SK-N-SH treated with all-trans-retinoic acid at 6 μM for 48 hours (cell line): Measurements from ENCODE around the gene DCLK2.

Experiments
- ATAC-seq: fragments of 200-7000 bp; cut with Tn5 transposase; 3 replicates; pipeline ENCODE4 v1.9.1; 2020; ENCODE audit warnings: mild to moderate bottlenecking, moderate library complexity
- ARNTL ChIP-seq: fragments of 450-650 bp; formaldehyde crosslinking; IDR thresholded peaks from 2 replicates; pipeline ENCODE4 v1.5.0; 2020; ENCODE audit warnings: low read depth, mild to moderate bottlenecking, moderate library complexity, borderline replicate concordance
- BACH2 ChIP-seq: fragments of 250-450 bp; sonication (Bioruptor Pico); IDR thresholded peaks from 2 replicates; pipeline ENCODE4 v1.9.0; 2021; ENCODE audit warnings: mild to moderate bottlenecking, borderline replicate concordance
- CSDC2 ChIP-seq: fragments of 250-450 bp; sonication (Bioruptor Pico); IDR thresholded peaks from 2 replicates; pipeline ENCODE4 v1.5.0; 2020; ENCODE audit warnings: mild to moderate bottlenecking, moderate library complexity
- CSRNP3 ChIP-seq: fragments of 250-450 bp; sonication (Bioruptor Pico); IDR thresholded peaks from 2 replicates; pipeline ENCODE4 v1.5.1; 2021; ENCODE audit warnings: mild to moderate bottlenecking, moderate library complexity
- ESRRG ChIP-seq: fragments of 250-450 bp; sonication (Bioruptor Pico); IDR thresholded peaks from 2 replicates; pipeline ENCODE4 v1.6.1; 2021; ENCODE audit warnings: mild to moderate bottlenecking
- GLIS3 ChIP-seq: fragments of 250-450 bp; sonication (Bioruptor Pico); IDR thresholded peaks from 2 replicates; pipeline ENCODE4 v1.5.0; 2020; ENCODE audit warnings: mild to moderate bottlenecking, moderate library complexity
- ISL1 ChIP-seq: fragments of 250-450 bp; sonication (Bioruptor Pico); IDR thresholded peaks from 2 replicates; pipeline ENCODE4 v2.1.2; 2022; ENCODE audit warnings: mild to moderate bottlenecking, moderate library complexity
- OSR1 ChIP-seq: fragments of 250-450 bp; sonication (Bioruptor Pico); IDR thresholded peaks from 2 replicates; pipeline ENCODE4 v1.8.0; 2022; ENCODE audit warnings: moderate library complexity, mild to moderate bottlenecking, inconsistent platforms
- PATZ1 ChIP-seq: fragments of 250-450 bp; sonication (Bioruptor Pico); IDR thresholded peaks from 2 replicates; pipeline ENCODE4 v1.8.0; 2020; ENCODE audit warnings: mild to moderate bottlenecking, moderate library complexity, borderline replicate concordance
- PPARA ChIP-seq: fragments of 250-450 bp; sonication (Bioruptor Pico); IDR thresholded peaks from 2 replicates; pipeline ENCODE4 v1.5.0; 2020; ENCODE audit warnings: mild to moderate bottlenecking, borderline replicate concordance
- RARB ChIP-seq: fragments of 250-450 bp; sonication (Bioruptor Pico); IDR thresholded peaks from 2 replicates; pipeline ENCODE4 v1.8.0; 2021; ENCODE audit warnings: mild to moderate bottlenecking, moderate library complexity
- SNAI2 ChIP-seq: fragments of 250-450 bp; sonication (Bioruptor Pico); IDR thresholded peaks from 2 replicates; pipeline ENCODE4 v1.5.0; 2020; ENCODE audit warnings: mild to moderate bottlenecking, moderate library complexity
- TCF4 ChIP-seq: fragments of 250-450 bp; sonication (Bioruptor Pico); IDR thresholded peaks from 2 replicates; pipeline ENCODE4 v1.8.0; 2021; ENCODE audit warnings: mild to moderate bottlenecking, moderate library complexity, borderline replicate concordance
- TOX ChIP-seq: fragments of 250-450 bp; sonication (Bioruptor Pico); IDR thresholded peaks from 2 replicates; pipeline ENCODE4 v1.8.0; 2021; ENCODE audit warnings: mild to moderate bottlenecking, moderate library complexity, borderline replicate concordance
- TSHZ2 ChIP-seq: fragments of 250-450 bp; sonication (Bioruptor Pico); IDR thresholded peaks from 2 replicates; pipeline ENCODE4 v1.5.0; 2020; ENCODE audit warnings: mild to moderate bottlenecking, moderate library complexity
- ZFP3 ChIP-seq: fragments of 250-450 bp; sonication (Bioruptor Pico); IDR thresholded peaks from 2 replicates; pipeline ENCODE4 v1.5.0; 2020; ENCODE audit warnings: mild to moderate bottlenecking, moderate library complexity
- ZFP30 ChIP-seq: fragments of 450-650 bp; formaldehyde crosslinking; IDR thresholded peaks from 2 replicates; pipeline ENCODE4 v1.5.0; 2022; ENCODE audit warnings: mild to moderate bottlenecking, moderate library complexity
- ZNF565 ChIP-seq: fragments of 450-650 bp; formaldehyde crosslinking; conservative IDR thresholded peaks from 2 replicates; pipeline ENCODE4 v1.5.0; 2020; ENCODE audit warnings: low read depth, mild to moderate bottlenecking, moderate library complexity
- ZNF70 ChIP-seq: fragments of 450-650 bp; formaldehyde crosslinking; IDR thresholded peaks from 2 replicates; pipeline ENCODE4 v1.5.0; 2020; ENCODE audit warnings: mild to moderate bottlenecking, moderate library complexity
- ZNF8 ChIP-seq: fragments of 450-650 bp; formaldehyde crosslinking; IDR thresholded peaks from 2 replicates; pipeline ENCODE4 v1.5.0; 2020; ENCODE audit warnings: mild to moderate bottlenecking, moderate library complexity

DCLK2 gene

GRCh38 chr4:150078579-150079080 is 385 bp downstream of the DCLK2 start:
- TF ChIP-seq ZNF8 (CRISPR knock-in tag) (no peak), ESRRG (CRISPR knock-in tag) (no peak), ZFP3 (CRISPR knock-in tag) (no peak), TCF4 (no peak), ARNTL (CRISPR knock-in tag) (no peak), TOX (no peak), ZNF565 (CRISPR knock-in tag) (no peak), CSRNP3 (no peak), OSR1 (CRISPR knock-in tag) (no peak), RARB (CRISPR knock-in tag) (no peak)
- peak; percentile 66 for ATAC-seq

- peak; percentile 62 for ATAC-seq
- TF ChIP-seq ZNF70 (CRISPR knock-in tag) (no peak), SNAI2 (CRISPR knock-in tag) (peak; percentile 97)
Observed at GRCh38 chr4:150079081-150079581, 886 bp downstream of the DCLK2 start.

- no peak for ATAC-seq
- TF ChIP-seq ZNF70 (CRISPR knock-in tag) = no peak
- TF ChIP-seq ARNTL (CRISPR knock-in tag) = no peak
- 0 out of 2 replicates have a peak, but pooled peaks have one; percentile 2 for TF ChIP-seq GLIS3 (CRISPR knock-in tag)
- TF ChIP-seq ZFP30 = no peak
- TF ChIP-seq TSHZ2 (CRISPR knock-in tag) = no peak
Observed at GRCh38 chr4:150080337-150080736, 2.1 kb downstream of the DCLK2 start.

GRCh38 chr4:150080875-150081274 is 2.6 kb downstream of the DCLK2 start:
- ATAC-seq = no peak
- no peak for TF ChIP-seq OSR1 (CRISPR knock-in tag)
- no peak for TF ChIP-seq PPARA (CRISPR knock-in tag)
- TF ChIP-seq GLIS3 (CRISPR knock-in tag) = no peak
- TF ChIP-seq, all 23 proteins: peak for 0

- TF ChIP-seq PPARA (CRISPR knock-in tag) (no peak), ZNF8 (CRISPR knock-in tag) (no peak), OSR1 (CRISPR knock-in tag) (no peak), TOX (no peak), ZNF70 (CRISPR knock-in tag) (no peak)
- ATAC-seq = no peak
Observed at GRCh38 chr4:150082241-150082640, 4.0 kb downstream of the DCLK2 start.

GRCh38 chr4:150087006-150087405 is 8.8 kb downstream of the DCLK2 start:
- no peak for ATAC-seq
- TF ChIP-seq SNAI2 (CRISPR knock-in tag) (no peak), BACH2 (CRISPR knock-in tag) (no peak), ESRRG (CRISPR knock-in tag) (no peak), ZNF565 (CRISPR knock-in tag) (no peak), PPARA (CRISPR knock-in tag) (no peak), ARNTL (CRISPR knock-in tag) (no peak), CSDC2 (no peak), RARB (CRISPR knock-in tag) (no peak), ISL1 (CRISPR knock-in tag) (no peak), OSR1 (CRISPR knock-in tag) (no peak), ZFP30 (no peak), PATZ1 (no peak), ZNF70 (CRISPR knock-in tag) (no peak), TOX (no peak), GLIS3 (CRISPR knock-in tag) (no peak), CSRNP3 (no peak), TSHZ2 (CRISPR knock-in tag) (no peak)
